NB4 (cell line): Measurements from ENCODE around the gene WDR35.

Source experiments
- DNase-seq: peaks from one replicate; pipeline ENCODE4 v3.0.0; 2010; ENCODE audit warnings: low read depth
- H3K4me3 ChIP-seq: one replicate; pipeline ENCODE4 v1.5.1; 2011; ENCODE audit warnings: mild to moderate bottlenecking, low read depth, low read length, moderate library complexity
- MAX ChIP-seq: IDR thresholded peaks from 2 replicates; pipeline ENCODE4 v1.6.1; 2011; ENCODE audit warnings: low read depth, low read length
- MYC ChIP-seq: IDR thresholded peaks from 2 replicates; pipeline ENCODE4 v1.6.1; 2011; ENCODE audit warnings: low read depth, low read length
- POLR2A ChIP-seq: IDR thresholded peaks from 2 replicates; pipeline ENCODE4 v1.6.1; 2011; ENCODE audit warnings: mild to moderate bottlenecking; ENCODE audit not compliant: insufficient read length; ENCODE audit errors: extremely low read depth
- TF ChIP-seq, protein P1 (sequence below): IDR thresholded peaks from one replicate; pipeline ENCODE4 v1.5.1; 2012; ENCODE audit warnings: low read depth, low read length

WDR35 gene

DNA sequence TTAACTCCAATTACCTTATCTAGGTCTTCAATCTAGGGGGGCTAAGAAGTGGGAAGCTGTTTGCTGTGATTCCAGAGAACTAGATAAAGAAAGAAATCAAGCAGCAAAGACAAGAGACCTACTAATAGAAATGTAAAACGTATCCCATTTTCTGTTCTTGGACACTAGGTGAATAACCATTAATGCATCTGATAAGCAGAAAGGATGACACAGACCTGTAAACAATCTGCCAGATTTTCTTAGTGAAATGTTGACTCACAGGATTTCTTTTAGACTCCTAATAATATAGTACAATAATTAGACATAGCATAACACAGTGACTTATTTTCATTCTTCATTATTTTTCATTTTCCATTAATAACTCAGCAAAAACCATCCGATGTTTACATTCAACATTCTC is 1.3 kb downstream of the WDR35 start:
- peak overlapping the region; percentile 89 for H3K4me3 ChIP-seq

DNA sequence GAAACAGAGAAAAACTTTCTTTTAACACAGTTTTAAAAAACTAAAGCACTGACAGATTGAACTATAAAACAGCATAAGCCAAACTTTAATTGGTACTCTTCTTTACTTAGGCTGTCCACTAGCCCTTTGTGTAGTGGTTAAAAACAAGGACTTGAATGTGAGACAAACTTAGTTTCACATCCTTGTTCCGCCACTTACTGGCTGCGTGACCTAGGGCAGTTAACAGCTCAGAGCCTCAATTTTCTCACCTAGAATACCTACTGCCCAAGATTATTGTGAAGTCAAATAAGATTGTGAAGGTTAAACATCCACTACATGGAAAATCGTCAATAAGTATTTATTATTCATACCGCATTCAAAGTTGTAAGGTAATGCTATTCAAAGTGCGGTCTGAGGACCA is 2.0 kb downstream of the WDR35 start:
- TF ChIP-seq, protein P1, sequence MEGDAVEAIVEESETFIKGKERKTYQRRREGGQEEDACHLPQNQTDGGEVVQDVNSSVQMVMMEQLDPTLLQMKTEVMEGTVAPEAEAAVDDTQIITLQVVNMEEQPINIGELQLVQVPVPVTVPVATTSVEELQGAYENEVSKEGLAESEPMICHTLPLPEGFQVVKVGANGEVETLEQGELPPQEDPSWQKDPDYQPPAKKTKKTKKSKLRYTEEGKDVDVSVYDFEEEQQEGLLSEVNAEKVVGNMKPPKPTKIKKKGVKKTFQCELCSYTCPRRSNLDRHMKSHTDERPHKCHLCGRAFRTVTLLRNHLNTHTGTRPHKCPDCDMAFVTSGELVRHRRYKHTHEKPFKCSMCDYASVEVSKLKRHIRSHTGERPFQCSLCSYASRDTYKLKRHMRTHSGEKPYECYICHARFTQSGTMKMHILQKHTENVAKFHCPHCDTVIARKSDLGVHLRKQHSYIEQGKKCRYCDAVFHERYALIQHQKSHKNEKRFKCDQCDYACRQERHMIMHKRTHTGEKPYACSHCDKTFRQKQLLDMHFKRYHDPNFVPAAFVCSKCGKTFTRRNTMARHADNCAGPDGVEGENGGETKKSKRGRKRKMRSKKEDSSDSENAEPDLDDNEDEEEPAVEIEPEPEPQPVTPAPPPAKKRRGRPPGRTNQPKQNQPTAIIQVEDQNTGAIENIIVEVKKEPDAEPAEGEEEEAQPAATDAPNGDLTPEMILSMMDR: no peak
- TF ChIP-seq MAX (no peak), MYC (no peak), POLR2A (no peak)
- peak; percentile 33 for DNase-seq
- H3K4me3 ChIP-seq: peak overlapping the region; percentile 89

More for the DNA sequence above, 1.3 kb downstream of the WDR35 start:
- DNase-seq: no peak
- TF ChIP-seq MAX (no peak), MYC (no peak), POLR2A (no peak)
- TF ChIP-seq, protein P1: no peak

- no peak for DNase-seq
- no peak overlapping the region for H3K4me3 ChIP-seq
- no peak for TF ChIP-seq MAX
- TF ChIP-seq, protein P1: no peak
- no peak for TF ChIP-seq MYC
- TF ChIP-seq POLR2A: no peak
Measured at GRCh38 chr2:19982268-19982667, 7.6 kb downstream of the WDR35 start.

DNA sequence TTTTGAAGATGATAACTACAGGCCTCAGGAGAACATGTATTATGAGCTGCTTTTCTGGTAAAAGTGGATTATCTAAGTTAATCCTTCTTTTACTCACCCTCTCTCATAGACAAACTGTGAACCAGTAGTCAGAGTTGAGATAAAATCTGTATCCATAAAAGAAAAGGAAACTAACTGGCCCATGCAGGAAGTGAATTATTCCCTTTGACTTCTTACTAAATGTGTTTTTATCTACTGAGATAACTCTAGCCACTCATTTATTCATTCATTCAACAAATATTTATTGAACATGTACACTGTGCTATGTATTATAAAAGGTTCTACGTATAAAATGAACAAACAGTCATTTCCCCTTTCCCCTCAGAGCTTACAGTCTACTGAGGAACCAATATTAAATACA is 10.0 kb downstream of the WDR35 start:
- no peak overlapping the region for H3K4me3 ChIP-seq
- no peak for DNase-seq
- TF ChIP-seq, protein P1: no peak
- no peak for TF ChIP-seq MAX
- no peak for TF ChIP-seq POLR2A
- no peak for TF ChIP-seq MYC

- DNase-seq: no peak
- no peak for TF ChIP-seq MYC
- TF ChIP-seq MAX: no peak
- TF ChIP-seq, protein P1: no peak
- no peak for TF ChIP-seq POLR2A
- no peak overlapping the region for H3K4me3 ChIP-seq
Measured at GRCh38 chr2:19973466-19973865, 16.4 kb downstream of the WDR35 start.

DNA sequence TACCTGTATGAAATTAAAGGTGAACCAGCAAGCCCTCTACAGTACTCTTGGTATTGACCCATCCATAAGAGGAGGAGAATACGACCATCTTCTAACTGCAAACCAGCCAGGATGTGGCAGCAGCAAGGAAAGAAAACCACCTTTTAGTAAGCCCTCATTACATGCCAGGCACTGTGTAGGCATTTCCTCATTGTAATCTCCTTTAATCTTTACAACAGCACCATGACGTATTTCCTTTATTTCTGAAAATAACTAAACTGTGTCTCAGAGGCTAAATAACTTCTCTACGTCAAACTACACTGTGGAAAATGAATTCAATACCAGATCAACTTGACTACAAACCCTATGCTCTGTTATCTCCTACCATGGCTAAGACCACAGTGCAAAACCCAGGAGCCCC is 18.2 kb downstream of the WDR35 start:
- H3K4me3 ChIP-seq: no peak overlapping the region
- TF ChIP-seq POLR2A (no peak), MYC (no peak), MAX (no peak)
- TF ChIP-seq, protein P1: no peak
- DNase-seq: no peak
